Activated naive CD8-positive, alpha-beta T cell treated with anti-CD3 and anti-CD28 coated beads, Interleukin-2, amount 50 U/mL, for 24 hours (primary cell): Measurements from ENCODE around the gene ERLEC1.

Experiments
- ATAC-seq: fragments of 150-1000 bp; cut with Tn5 transposase; one replicate; pipeline ENCODE4 v1.10.0; 2021
- DNase-seq: peaks from one replicate; pipeline ENCODE4 v3.0.0; 2021
- H3K27ac Mint-ChIP-seq: one replicate; pipeline ENCODE4 v1.8.0; 2021; ENCODE audit warnings: mild to moderate bottlenecking, mixed read lengths
- H3K27me3 Mint-ChIP-seq: one replicate; pipeline ENCODE4 v1.8.0; 2021; ENCODE audit warnings: mixed read lengths
- H3K36me3 Mint-ChIP-seq: one replicate; pipeline ENCODE4 v1.8.0; 2021; ENCODE audit warnings: low read depth, mixed read lengths
- H3K4me1 Mint-ChIP-seq: one replicate; pipeline ENCODE4 v1.8.0; 2021; ENCODE audit warnings: mixed read lengths
- H3K4me3 Mint-ChIP-seq: one replicate; pipeline ENCODE4 v1.8.0; 2021; ENCODE audit warnings: mild to moderate bottlenecking, moderate library complexity, mixed read lengths
- H3K9me3 Mint-ChIP-seq: one replicate; pipeline ENCODE4 v1.8.0; 2021; ENCODE audit warnings: mixed read lengths

Gene ERLEC1

DNA sequence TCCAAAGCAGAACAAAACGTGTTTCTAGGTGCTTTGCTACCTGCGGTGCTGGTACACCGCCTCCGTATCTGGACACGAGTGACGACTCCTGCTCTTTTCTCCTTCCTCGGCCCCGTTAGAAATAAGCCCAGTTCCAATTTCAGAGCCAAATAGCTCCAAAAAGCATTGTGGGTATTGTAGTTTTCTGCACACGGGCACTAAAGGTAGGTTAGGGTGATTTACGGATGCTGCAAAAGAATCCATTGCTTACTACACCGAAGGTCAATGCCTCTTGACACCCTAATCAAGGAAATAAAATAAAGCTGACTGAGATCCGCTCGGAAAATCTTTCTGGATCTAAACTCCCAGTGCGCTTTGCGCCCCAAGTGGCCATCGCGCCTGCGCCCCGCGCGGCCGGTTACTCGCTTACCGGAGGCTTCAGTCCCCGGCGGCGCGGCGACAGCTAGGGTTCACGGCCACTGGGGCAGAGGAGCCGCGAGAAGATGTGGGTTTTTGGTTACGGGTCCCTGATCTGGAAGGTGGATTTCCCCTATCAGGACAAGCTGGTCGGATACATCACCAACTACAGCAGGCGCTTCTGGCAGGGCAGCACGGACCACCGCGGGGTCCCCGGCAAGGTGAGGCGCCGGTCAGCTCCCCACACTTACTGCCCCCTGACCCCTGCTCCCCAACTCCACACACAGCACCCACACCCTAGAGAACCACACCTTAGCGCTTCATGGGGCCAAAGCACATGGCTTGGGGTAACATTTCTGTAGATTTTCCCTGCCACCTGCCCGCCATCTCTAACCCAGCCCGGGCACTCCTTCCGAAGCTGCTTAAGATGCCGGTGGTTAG is 19.2 kb upstream of the ERLEC1 start, which contains the start of gene CHAC2:
CHAC2 (plus strand) TSS at position 400 of the 837 bp plus-strand sequence; CDS start at position 483, 83 bp downstream.
- peak within 1 kb of the TSS; percentile 87 for H3K27ac Mint-ChIP-seq
- ATAC-seq, result peak; percentile 94
- DNase-seq, result peak; percentile 90
- peaks cover 37% of the 10 kb centered on the region for H3K36me3 Mint-ChIP-seq
- peaks cover 3% of the 10 kb centered on the region for H3K9me3 Mint-ChIP-seq
- H3K27me3 Mint-ChIP-seq, result no peaks in the 10 kb centered on the region
- peaks cover 41% of the 10 kb centered on the region for H3K4me1 Mint-ChIP-seq
- peak within 1 kb of the TSS; percentile 94 for H3K4me3 Mint-ChIP-seq

DNA sequence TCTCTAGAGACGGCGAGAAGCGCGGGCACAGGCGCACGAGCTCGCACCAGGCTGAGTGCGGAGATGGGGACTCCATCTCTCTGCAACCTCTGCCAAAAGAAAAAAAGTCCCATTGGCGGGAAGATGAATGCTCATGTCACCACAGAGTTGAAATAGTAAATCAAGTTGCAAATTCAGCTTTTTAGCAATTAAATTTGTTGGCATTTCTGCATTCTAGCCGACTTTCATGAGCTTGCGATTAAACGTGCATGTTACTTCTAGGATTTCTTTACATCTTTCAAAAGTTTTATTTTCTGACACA is 18.7 kb upstream of the ERLEC1 start:
- H3K4me3 Mint-ChIP-seq, result peak overlapping the region; percentile 94
- H3K9me3 Mint-ChIP-seq, result peaks cover 3% of the 10 kb centered on the region
- no peak for DNase-seq
- peak; percentile 59 for ATAC-seq
- peaks cover 36% of the 10 kb centered on the region for H3K36me3 Mint-ChIP-seq
- H3K27ac Mint-ChIP-seq, result peak overlapping the region; percentile 87
- peaks cover 41% of the 10 kb centered on the region for H3K4me1 Mint-ChIP-seq
- no peaks in the 10 kb centered on the region for H3K27me3 Mint-ChIP-seq

DNA sequence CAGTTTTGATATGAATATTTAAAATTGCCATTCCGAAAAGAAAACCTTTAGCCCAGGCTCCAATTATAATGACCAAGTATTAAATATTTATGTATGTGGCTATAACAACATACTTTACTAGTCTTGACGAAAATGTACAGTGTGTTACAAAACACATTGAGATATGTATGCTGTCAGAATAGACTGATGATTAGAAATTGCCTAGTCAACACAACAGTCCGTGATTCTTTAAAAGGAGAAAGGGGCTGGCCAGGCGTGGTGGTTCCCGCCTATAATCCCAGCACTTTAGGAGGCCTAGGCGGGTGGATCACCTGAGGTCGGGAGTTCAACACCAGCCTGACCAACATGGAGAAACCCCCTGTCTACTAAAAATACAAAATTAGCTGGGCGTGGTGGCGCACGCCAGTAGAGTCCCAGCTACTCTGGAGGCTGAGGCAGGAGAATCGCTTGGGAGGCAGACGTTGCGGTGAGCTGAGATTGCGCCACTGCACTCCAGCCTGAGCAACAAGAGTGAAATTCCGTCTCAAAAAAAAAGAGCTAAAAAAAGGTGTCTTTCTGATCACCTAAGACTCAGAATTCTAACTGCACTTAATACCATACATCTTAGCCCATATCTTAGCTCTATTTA is 17.4 kb upstream of the ERLEC1 start:
- Mint-ChIP-seq H3K4me1 (peaks cover 41% of the 10 kb centered on the region), H3K27ac (peak overlapping the region; percentile 21), H3K36me3 (peaks cover 33% of the 10 kb centered on the region), H3K27me3 (no peaks in the 10 kb centered on the region), H3K4me3 (peak overlapping the region; percentile 94), H3K9me3 (peaks cover 3% of the 10 kb centered on the region)
- ATAC-seq (no peak), DNase-seq (no peak)

DNA sequence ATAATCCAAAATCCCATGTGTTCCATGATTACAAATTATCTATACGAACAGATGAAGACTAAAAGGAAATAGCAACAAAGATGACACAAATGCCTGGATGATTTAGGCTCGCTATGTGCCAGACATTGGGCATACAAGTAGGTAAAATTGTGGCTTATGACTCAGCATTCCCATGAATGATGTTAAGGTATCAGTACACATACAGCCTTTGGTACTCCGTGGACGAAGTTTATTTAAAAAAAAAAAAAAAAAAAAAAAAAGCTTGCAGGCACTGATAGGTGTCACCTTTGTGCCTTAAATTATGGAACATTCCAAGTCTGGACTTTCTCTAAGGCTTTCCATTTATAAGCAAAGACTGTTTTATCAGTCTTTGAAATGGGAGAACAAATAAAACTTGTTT is 16.6 kb upstream of the ERLEC1 start:
- no peaks in the 10 kb centered on the region for H3K27me3 Mint-ChIP-seq
- peaks cover 31% of the 10 kb centered on the region for H3K36me3 Mint-ChIP-seq
- DNase-seq, result no peak
- H3K4me3 Mint-ChIP-seq, result peak overlapping the region; percentile 94
- ATAC-seq, result peak; percentile 38
- peaks cover 3% of the 10 kb centered on the region for H3K9me3 Mint-ChIP-seq
- peaks cover 41% of the 10 kb centered on the region for H3K4me1 Mint-ChIP-seq
- peak overlapping the region; percentile 21 for H3K27ac Mint-ChIP-seq

DNA sequence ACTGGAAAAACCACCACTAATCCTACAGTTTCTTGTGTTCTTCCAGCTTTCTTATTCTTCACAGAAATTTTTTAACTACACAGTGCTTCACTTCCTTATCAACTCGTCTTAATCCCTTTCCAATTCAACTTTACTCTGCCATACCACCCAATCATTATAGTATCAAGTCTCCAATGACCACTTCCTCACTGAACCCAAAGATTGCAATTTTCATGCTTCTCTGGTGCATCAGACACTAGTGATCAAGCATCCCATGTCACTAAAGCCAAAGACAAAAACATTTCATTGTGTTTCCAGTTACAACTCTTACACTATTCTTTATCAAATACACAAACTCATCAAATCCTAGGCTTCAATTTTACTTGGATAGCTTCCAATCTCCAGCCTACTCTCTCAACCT is 9.7 kb upstream of the ERLEC1 start:
- Mint-ChIP-seq H3K9me3 (peaks cover 3% of the 10 kb centered on the region), H3K4me1 (peaks cover 18% of the 10 kb centered on the region), H3K27me3 (no peaks in the 10 kb centered on the region), H3K4me3 (no peak overlapping the region), H3K36me3 (peaks cover 44% of the 10 kb centered on the region), H3K27ac (no peak overlapping the region)
- ATAC-seq (no peak), DNase-seq (no peak)

DNA sequence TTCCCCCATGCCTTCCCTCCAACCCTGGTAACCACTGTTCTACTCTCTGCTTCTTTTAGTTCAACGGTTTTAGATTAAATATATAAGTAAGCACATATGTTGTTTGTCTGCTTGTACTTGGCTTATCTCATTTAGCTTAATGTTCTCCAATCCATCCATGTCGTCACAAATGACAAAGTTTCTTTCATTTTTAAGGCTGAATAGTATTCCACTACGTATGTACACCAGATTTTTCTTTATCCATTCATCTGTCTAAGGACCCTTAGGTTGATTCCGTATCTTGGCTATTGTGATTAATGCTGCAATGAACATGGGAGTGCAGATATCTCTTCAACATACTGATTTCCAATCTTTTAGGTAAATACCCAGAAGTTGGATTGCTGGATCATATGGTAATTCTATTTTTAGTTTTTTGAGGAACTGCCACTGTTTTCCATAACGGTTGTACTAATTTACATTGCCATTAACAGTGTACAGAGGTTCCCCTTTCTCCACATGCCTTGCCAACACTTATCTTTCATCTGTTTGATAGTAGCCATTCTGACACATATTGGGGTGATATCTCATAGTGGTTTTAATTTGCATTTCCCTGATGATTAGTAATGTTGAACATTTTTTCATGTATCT is 8.2 kb upstream of the ERLEC1 start:
- H3K9me3 Mint-ChIP-seq, result no peaks in the 10 kb centered on the region
- DNase-seq (no peak), ATAC-seq (no peak)
- no peak overlapping the region for H3K27ac Mint-ChIP-seq
- peaks cover 40% of the 10 kb centered on the region for H3K36me3 Mint-ChIP-seq
- H3K4me1 Mint-ChIP-seq, result peaks cover 20% of the 10 kb centered on the region
- H3K4me3 Mint-ChIP-seq, result no peak overlapping the region
- H3K27me3 Mint-ChIP-seq, result no peaks in the 10 kb centered on the region

DNA sequence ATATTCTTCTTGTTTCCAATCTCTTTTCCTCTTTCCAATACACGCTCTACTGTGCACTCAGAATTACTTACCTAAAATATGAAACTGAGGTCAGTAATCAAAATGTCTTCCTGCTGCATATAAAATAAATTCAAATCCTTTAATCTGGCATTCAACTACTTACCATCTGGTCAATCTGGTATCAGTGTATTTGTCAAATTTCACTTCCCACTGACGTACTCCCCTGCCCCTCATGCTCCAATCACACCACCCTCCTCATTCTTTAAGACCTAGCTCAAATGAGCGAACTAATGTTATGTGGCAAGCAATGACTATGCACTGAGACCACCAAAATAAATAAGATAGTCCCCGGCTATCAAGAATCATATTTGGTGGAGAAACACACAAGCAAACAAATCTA is 6.8 kb upstream of the ERLEC1 start:
- Mint-ChIP-seq H3K9me3 (no peaks in the 10 kb centered on the region), H3K4me1 (peaks cover 31% of the 10 kb centered on the region), H3K27ac (no peak overlapping the region), H3K27me3 (no peaks in the 10 kb centered on the region), H3K36me3 (peaks cover 34% of the 10 kb centered on the region), H3K4me3 (no peak overlapping the region)
- ATAC-seq (no peak), DNase-seq (no peak)

DNA sequence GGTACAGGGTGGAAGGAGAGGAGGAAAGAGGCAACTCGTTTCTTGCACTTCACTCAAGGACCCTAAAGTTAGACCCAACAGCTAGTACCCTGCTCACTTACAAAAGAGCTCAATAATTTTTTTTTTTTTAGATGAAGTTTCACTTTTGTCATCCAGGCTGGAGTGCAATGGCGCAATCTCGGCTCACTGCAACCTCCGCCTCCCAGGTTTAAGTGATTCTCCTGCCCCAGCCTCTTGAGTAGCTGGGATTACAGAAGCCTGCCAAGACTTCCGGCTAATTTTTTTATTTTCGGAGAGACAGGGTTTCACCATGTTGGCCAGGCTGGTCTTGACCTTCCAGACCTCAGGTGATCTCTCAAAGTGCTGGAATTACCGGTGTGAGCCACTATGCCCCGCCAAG is 4.2 kb upstream of the ERLEC1 start:
- no peaks in the 10 kb centered on the region for H3K27me3 Mint-ChIP-seq
- H3K9me3 Mint-ChIP-seq, result no peaks in the 10 kb centered on the region
- H3K4me1 Mint-ChIP-seq, result peaks cover 38% of the 10 kb centered on the region
- peaks cover 28% of the 10 kb centered on the region for H3K36me3 Mint-ChIP-seq
- DNase-seq (no peak), ATAC-seq (no peak)
- no peak overlapping the region for H3K4me3 Mint-ChIP-seq
- H3K27ac Mint-ChIP-seq, result no peak overlapping the region

DNA sequence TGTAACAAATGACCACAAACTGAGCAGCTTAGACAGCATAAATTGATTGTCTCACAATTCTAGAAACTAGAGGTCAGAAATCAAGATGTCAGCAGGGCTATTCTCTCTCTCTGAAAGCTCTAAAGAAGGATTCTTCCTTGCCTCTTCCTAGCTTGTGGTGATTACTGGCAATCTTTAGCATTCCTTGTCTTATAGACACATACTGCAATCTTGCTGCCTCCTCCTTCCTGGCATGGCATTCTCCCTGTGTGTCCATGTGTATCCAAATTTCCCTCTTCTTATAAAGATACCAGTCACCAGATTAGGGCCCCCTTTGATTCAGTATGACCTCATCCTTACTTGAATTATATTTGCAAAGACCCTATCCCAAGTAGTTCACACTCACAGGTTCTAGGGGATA is 2.4 kb upstream of the ERLEC1 start:
- peak overlapping the region; percentile 95 for H3K4me3 Mint-ChIP-seq
- peaks cover 17% of the 10 kb centered on the region for H3K36me3 Mint-ChIP-seq
- H3K27me3 Mint-ChIP-seq, result no peaks in the 10 kb centered on the region
- peaks cover 47% of the 10 kb centered on the region for H3K4me1 Mint-ChIP-seq
- no peaks in the 10 kb centered on the region for H3K9me3 Mint-ChIP-seq
- no peak for DNase-seq
- H3K27ac Mint-ChIP-seq, result peak overlapping the region; percentile 68
- ATAC-seq, result no peak

DNA sequence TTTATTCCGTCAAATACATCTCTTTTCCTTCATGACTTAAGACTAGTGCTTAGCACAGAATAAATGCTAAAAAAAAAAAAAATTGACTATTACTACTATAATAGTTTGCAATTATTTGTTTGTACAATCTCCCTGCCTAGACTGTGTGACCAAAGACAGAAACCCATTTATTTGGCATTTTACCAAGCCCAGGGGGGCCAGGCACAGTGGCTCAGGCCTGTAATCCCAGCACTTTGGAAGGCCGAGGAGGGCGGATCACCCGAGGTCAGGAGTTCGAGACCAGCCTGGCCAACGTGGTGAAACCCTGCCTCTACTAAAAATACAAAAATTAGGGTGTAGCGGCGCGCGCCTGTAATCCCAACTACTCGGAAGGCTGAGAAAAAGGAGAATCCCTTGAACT is 1.5 kb upstream of the ERLEC1 start:
- peaks cover 12% of the 10 kb centered on the region for H3K36me3 Mint-ChIP-seq
- H3K27ac Mint-ChIP-seq, result peak overlapping the region; percentile 68
- no peaks in the 10 kb centered on the region for H3K9me3 Mint-ChIP-seq
- DNase-seq (no peak), ATAC-seq (no peak)
- no peaks in the 10 kb centered on the region for H3K27me3 Mint-ChIP-seq
- H3K4me1 Mint-ChIP-seq, result peaks cover 47% of the 10 kb centered on the region
- peak overlapping the region; percentile 95 for H3K4me3 Mint-ChIP-seq

DNA sequence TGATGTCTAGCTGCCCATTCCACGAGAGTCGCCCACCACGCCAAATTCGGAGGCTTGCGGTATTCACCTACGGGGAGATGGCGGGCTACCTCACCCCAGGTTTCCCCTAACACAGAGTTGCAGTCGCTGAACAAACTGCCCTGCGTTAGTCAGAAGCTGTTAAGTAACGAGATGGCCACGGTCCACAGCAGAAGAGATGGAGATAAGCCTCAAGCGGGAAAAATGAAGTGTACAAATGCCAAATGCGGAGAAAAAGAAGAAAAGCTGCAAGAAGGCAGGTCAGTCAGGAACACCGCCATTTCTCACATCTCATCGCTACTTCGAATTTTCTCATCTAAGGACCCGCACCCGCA is 516 bp upstream of the ERLEC1 start:
- ATAC-seq, result peak; percentile 5
- DNase-seq, result peak; percentile 36
- Mint-ChIP-seq H3K4me3 (peak overlapping the region; percentile 95), H3K36me3 (peaks cover 7% of the 10 kb centered on the region), H3K9me3 (no peaks in the 10 kb centered on the region), H3K27me3 (no peaks in the 10 kb centered on the region), H3K4me1 (peaks cover 54% of the 10 kb centered on the region), H3K27ac (peak overlapping the region; percentile 95)

DNA sequence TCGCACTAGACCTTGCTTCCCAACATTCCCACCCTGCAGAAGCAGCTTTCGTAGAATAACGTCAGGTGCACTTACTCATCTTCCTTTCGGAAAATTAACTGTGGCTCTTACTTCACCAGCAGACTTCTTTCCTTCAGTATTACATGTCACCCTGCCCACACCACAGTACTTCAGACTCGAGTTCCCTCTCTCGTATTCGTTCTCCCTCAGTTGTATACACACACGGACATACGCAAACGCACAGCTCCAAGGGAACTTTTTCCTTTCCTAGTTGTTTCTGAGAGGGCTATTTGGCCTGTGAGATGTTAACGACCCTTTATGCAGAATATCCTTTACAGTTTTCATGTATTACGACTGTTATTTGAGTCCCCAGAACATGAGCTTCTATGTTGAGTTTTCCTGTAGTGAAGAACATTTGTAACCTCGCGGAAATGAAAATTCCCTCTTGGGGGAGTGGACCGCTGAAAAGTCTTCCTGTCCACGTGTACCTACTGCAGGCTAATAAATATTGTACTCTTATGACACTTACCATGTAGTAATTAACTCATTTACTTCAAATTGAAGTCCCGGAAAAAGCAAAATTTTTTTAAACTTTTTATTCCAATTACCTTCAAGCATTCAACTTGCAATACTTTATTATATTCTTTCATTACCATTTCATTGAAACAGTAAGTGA is 908 bp downstream of the ERLEC1 start:
- Mint-ChIP-seq H3K36me3 (peaks cover 2% of the 10 kb centered on the region), H3K27me3 (no peaks in the 10 kb centered on the region), H3K9me3 (no peaks in the 10 kb centered on the region), H3K4me3 (peak overlapping the region; percentile 95), H3K27ac (peak overlapping the region; percentile 95), H3K4me1 (peaks cover 54% of the 10 kb centered on the region)
- DNase-seq (no peak), ATAC-seq (peak; percentile 58)

DNA sequence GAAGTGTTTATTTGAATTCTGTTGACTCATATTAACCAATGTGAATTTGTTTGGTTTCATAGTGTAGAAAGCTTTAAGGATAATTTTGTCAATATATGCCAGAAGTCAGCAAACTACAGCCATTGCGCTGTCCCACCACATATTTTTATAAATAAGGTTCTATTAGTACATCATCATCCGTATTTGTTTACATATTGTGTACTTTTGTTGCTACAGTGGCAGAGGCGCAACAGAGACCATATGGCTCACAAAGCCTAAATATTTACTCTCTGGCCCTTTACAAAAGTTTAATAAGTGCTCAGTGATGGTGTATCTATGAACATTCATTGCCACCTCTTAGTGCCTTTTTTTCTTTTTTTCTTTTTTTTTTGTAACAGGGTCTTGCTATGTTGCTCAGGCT is 6.4 kb downstream of the ERLEC1 start:
- Mint-ChIP-seq H3K27me3 (no peaks in the 10 kb centered on the region), H3K4me1 (peaks cover 16% of the 10 kb centered on the region), H3K9me3 (no peaks in the 10 kb centered on the region), H3K4me3 (no peak overlapping the region), H3K36me3 (peaks cover 8% of the 10 kb centered on the region), H3K27ac (no peak overlapping the region)
- ATAC-seq, result no peak
- DNase-seq, result no peak

DNA sequence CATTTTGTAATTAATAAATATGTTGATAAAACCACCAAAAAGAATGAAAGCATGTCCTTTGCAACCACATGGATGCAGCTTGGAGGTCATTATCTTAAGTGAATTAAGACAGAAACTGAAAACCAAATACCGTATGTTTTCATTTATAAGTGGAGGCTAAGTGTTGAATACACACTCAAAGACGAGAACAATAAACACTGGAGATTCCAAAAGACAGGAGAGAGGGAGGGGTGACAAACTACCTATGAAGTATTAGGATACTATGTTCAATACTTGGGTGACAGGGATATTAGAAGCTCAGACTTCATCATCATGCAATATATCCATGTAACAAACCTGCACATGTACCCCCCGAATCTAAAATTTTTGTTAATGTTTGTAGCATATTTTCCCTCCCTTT is 7.0 kb downstream of the ERLEC1 start:
- ATAC-seq (no peak), DNase-seq (no peak)
- no peak overlapping the region for H3K27ac Mint-ChIP-seq
- H3K4me3 Mint-ChIP-seq, result no peak overlapping the region
- peaks cover 9% of the 10 kb centered on the region for H3K36me3 Mint-ChIP-seq
- no peaks in the 10 kb centered on the region for H3K27me3 Mint-ChIP-seq
- H3K4me1 Mint-ChIP-seq, result peaks cover 10% of the 10 kb centered on the region
- no peaks in the 10 kb centered on the region for H3K9me3 Mint-ChIP-seq
